Muscle of leg (tissue), 11 donors: ENCODE measurements around the gene TRIM14. TPM values are rescaled to one million over a fixed set of nuclear protein-coding genes. Genes with fewer than 3 reads are reported as not detected.

Experiments used
- DNase-seq: peaks from one replicate; pipeline ENCODE4 v3.0.0; 2013
- H3K27ac ChIP-seq: one replicate; pipeline ENCODE4 v1.5.1; 2013; ENCODE audit warnings: mild to moderate bottlenecking, low read length, control low read depth
- H3K27me3 ChIP-seq: one replicate; pipeline ENCODE4 v1.6.1; 2013; ENCODE audit warnings: low read length; ENCODE audit not compliant: control insufficient read depth, insufficient read depth
- H3K36me3 ChIP-seq: one replicate; pipeline ENCODE4 v1.6.1; 2013; ENCODE audit warnings: low read length; ENCODE audit not compliant: control insufficient read depth, insufficient read depth
- H3K4me1 ChIP-seq: one replicate; pipeline ENCODE4 v1.6.1; 2013; ENCODE audit warnings: low read length; ENCODE audit not compliant: control insufficient read depth, insufficient read depth
- H3K4me3 ChIP-seq: one replicate; pipeline ENCODE4 v1.5.1; 2013; ENCODE audit warnings: low read length, control low read depth
- H3K9me3 ChIP-seq: replicated peaks from 2 replicates; pipeline ENCODE4 v1.6.1; 2013; ENCODE audit warnings: low read depth, low read length; ENCODE audit not compliant: control insufficient read depth
- WGBS: methylation state at CpG from one replicate; pipeline ENCODE4 v1.1.5; 2013; ENCODE audit warnings: missing lambda C conversion rate; ENCODE audit not compliant: insufficient coverage; 5-methylcytosine and 5-hydroxymethylcytosine counted together
- polyA plus RNA-seq, 8 donors: library from polyadenylated mRNA; unstranded; fragments of 120-200 nt; gene quantifications; one replicate each; pipeline versions ENCODE4 v1.2.1 to v1.2.3, GENCODE V29; 2013; ENCODE audit warnings: inconsistent platforms in 1 of 8, low replicate concordance in 1 of 8; ENCODE audit not compliant: insufficient read length in 8 of 8, insufficient read depth in 1 of 8
- total RNA-seq: library from RNA; stranded (reverse); fragments of 120-200 nt; gene quantifications from one replicate; pipeline ENCODE4 v1.2.4, GENCODE V29; 2013

The TRIM14 gene
- total and polyA plus RNA-seq, 9 donors: 0.40 to 3.4 (median 1.1) TPM

DNA sequence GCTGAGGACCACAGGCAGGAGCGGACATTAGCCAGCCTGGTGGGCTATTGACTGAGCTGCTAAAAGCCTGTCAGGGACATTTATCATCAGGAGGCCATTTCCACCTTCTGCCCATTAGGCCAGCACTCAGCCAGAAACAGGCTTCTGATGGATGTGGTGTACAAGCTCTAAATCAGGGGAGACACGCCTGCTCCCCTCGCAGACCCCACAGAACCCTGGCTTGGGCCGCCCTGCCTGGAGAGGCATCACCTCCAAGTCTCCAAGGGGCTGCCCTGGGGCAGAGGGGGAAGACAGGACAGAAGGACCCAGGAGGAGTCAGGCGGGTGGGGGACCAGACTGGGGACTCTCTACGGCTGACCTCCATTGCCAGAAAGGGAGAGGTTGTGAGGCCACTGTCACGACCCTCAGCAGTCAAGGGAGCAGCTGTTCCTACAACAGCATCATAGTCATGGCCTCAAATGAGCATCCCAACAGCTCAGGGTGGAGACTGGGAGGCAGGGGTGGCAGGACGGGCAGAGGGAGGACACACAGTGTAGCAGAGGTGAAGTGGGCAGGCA lies 24.0 kb upstream of the TRIM14 start:
- DNase-seq: no peak
- H3K4me3 ChIP-seq: no peak overlapping the region
- H3K36me3 ChIP-seq: no peaks in the 10 kb centered on the region
- no peaks in the 10 kb centered on the region for H3K27me3 ChIP-seq
- no peak overlapping the region for H3K27ac ChIP-seq
- 64% methylated on average over 7 of the region's 8 CpGs for WGBS
- no peaks in the 10 kb centered on the region for H3K9me3 ChIP-seq
- no peaks in the 10 kb centered on the region for H3K4me1 ChIP-seq

DNA sequence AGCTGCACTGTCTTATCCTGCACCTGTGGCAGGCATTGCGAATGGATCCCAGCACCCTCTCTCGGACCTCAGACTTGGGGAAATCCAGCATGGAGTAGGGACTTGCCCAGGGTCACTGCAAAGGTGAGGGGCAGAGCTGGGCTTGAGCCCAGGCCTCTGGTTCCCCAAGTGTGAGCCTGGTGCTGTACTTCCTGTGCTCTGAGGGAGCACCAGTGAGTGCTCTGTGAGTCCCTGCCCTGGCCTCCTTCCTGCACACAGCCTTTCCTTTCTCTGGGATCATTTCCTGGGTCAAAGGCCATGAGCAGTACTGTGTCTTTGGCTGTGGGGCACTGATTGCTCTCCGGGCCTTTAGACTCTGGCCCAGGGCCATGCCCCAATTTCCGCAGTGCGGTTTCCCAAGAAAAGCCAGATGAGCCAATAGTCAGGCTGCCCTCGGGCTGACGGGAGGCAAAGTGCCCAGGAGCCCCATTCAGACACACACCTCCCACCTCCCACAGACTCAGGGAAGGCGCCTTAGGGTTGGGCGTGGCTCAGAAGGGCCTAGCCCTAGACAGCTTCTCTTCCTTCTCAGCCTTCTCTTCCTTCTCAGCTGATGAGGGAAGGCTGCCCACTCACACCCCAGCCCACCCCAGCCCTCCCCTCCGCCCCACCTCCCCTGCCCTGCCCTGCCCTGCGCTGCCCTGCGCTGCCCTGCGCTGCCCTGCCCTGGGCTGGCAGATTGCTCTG lies 23.3 kb upstream of the TRIM14 start:
- Histone ChIP-seq H3K9me3 (no peaks in the 10 kb centered on the region), H3K27ac (no peak overlapping the region), H3K4me1 (no peaks in the 10 kb centered on the region), H3K4me3 (no peak overlapping the region), H3K36me3 (no peaks in the 10 kb centered on the region), H3K27me3 (no peaks in the 10 kb centered on the region)
- DNase-seq: no peak
- WGBS: 77% methylated on average over 8 of the region's 13 CpGs

DNA sequence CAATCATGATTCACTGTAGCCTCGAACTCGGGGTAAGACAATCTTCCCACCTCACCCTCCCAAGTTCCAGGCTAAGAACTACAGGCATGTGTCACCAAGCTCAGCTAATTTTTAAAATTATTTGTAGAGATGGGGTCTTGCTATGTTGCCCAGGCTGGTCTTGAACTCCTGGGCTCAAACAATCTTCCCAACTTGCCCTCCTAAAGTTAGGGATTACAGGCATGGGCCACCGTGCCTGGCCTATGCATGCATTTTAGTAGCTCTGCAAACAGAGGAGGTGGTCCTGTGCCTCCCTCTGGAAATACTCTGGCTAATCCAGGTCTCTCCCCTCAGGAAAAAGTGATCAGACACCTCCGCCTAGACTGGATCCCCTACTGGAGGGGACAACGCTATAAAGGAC lies 21.5 kb upstream of the TRIM14 start:
- WGBS: no CpG with 5 or more reads among the region's 5 CpGs
- Histone ChIP-seq H3K27me3 (no peaks in the 10 kb centered on the region), H3K36me3 (no peaks in the 10 kb centered on the region), H3K9me3 (no peaks in the 10 kb centered on the region), H3K4me1 (no peaks in the 10 kb centered on the region), H3K27ac (no peak overlapping the region), H3K4me3 (no peak overlapping the region)
- DNase-seq: no peak

DNA sequence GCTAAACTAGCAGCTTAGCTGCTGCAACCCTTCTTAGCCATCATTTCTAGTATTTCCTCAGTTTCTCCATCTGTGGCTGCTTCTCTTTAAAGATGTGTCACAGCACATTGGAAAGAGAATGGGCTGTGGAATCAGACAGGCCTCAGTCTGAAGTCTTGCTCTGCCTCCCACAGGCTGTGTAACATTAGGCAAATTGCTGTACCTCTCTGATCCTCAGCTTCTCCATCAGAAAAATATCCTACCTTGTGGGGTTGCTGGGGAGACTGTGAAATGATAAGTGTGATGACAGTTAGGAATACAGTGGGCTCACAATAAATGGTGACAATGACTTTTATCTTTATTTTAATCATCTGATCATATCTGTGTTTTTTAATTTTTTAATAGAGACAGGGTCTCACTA lies 17.5 kb upstream of the TRIM14 start:
- Histone ChIP-seq H3K36me3 (no peaks in the 10 kb centered on the region), H3K27me3 (peaks cover 5% of the 10 kb centered on the region), H3K27ac (no peak overlapping the region), H3K4me3 (no peak overlapping the region), H3K9me3 (no peaks in the 10 kb centered on the region), H3K4me1 (no peaks in the 10 kb centered on the region)
- no peak for DNase-seq

DNA sequence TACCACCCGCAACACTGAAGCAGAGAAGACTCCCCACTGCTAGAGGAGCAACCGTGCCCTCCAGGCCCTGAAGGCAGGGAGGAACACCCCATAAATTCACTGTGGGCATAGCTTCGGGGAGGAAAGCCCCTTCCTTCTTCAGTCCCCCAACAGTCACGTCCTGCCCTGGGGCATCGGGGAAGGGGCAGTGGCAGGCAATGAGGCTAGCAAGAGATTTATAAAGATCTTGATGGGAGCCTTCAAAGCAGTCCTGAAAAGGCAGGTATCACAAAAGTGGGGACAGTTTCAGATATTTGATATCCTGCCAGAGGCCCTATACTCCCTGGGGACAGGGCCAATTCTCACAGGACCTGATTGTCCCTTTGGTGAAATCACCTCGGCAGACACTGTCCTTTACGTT lies 16.9 kb upstream of the TRIM14 start:
- Histone ChIP-seq H3K9me3 (no peaks in the 10 kb centered on the region), H3K4me1 (no peaks in the 10 kb centered on the region), H3K36me3 (no peaks in the 10 kb centered on the region), H3K27ac (no peak overlapping the region), H3K27me3 (peaks cover 5% of the 10 kb centered on the region), H3K4me3 (no peak overlapping the region)
- DNase-seq: no peak
- 89% methylated on average over 4 of the region's 7 CpGs for WGBS

DNA sequence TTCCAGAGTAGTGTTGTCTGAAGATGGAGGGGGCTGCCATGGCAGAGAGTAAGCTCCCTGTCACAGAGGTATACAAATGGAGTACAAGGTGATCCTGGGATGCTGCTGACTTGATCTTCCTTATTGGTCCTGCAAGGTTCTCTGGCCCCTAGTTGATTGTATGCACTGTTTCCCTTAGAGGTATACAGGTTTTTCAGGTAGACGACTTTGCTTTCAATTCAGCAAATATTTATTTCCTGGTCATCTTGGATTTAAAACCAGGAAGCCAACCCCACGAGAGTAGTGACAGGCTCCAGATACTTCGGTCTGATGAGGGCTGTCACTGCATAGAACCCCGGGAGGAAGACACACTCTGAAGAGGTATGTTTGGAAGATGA lies 16.5 kb upstream of the TRIM14 start:
- H3K27me3 ChIP-seq: peaks cover 5% of the 10 kb centered on the region
- no peak for DNase-seq
- no peaks in the 10 kb centered on the region for H3K9me3 ChIP-seq
- no peak overlapping the region for H3K27ac ChIP-seq
- no peaks in the 10 kb centered on the region for H3K4me1 ChIP-seq
- H3K4me3 ChIP-seq: no peak overlapping the region
- no CpG with 5 or more reads among the region's 4 CpGs for WGBS
- H3K36me3 ChIP-seq: no peaks in the 10 kb centered on the region

DNA sequence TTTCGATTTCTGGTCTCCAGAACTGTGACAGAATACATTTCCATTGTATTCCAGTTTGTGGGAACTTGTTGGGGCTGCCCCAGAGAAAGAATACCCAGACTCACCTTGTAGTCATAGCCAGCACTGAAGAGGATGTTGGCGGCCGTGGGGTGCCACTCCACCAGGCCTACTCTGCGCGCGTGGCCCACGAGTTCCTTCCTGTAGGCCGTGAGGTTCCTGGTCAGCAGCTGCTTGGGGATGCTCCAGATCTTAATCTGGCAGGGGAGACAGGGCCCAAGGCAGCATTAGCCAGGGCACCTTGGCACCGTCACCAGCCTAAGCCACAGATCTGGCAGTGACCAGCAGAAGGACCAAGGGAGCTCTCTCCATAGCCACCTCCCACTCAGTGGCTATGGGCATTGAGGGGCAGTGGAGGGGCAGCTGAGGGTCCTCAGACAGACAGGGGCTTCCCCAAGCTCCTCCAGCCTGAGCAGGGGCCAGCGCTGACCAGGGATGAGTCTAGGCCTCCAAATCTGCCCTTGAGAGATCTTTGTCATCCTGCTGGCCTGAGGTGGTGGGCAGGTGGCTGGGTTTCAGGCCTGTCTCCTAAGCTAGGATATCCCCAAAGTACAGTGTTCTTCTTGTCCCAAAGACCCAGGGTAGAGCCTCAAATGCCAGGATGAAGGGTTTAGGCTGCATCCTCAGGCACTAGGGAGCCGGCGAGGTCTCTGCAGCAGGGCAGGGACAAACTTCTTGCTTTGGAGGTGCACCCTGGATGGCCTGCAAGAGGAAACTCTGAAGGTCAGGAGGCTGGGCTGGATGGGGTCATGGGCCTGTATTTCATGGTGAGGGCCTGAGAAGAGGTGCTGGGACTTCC lies 15.9 kb upstream of the TRIM14 start:
- Histone ChIP-seq H3K4me3 (no peak overlapping the region), H3K27me3 (peaks cover 5% of the 10 kb centered on the region), H3K4me1 (no peaks in the 10 kb centered on the region), H3K9me3 (no peaks in the 10 kb centered on the region), H3K36me3 (no peaks in the 10 kb centered on the region), H3K27ac (no peak overlapping the region)
- 96% methylated on average over 10 of the region's 12 CpGs for WGBS
- DNase-seq: no peak

DNA sequence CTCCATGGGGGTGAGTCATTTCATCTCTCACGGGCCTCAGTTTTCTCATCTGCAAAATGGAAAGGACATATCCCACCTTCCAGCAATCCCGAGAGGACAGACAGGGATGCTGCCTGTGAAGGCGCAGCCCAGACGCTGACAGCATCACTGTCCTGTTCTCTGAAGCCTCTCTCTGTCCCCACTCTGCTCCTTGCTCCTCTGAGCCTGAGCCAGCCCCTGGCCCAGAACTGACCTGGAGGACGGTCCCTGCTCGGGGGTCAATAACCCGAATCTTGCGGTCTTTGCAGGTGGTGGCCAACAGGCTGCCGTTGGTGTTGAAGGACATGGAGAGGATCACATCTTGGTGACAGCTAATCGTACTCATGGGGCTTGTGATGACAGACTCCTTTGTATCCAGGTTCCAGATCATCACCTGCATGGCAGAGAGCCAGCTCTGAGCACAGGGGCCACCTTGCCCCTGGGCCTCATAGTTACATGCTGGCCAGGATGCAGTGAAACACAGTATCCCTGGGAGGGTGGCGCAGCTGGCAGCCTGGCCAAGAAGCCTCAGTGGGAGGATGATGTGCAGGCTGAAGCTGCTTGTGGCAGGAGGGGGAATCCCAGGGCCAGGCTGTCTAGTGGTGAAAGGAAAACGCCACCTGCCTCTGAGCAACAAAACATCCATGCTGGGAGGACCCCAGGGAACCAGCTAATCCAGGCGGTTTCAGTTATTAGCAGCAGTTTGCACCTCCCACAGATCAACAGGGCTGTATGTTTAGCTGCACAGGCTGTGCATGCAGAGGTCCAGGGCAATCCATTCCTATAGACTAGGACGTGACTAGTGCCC lies 14.0 kb upstream of the TRIM14 start:
- no peak overlapping the region for H3K27ac ChIP-seq
- no peak for DNase-seq
- H3K9me3 ChIP-seq: no peaks in the 10 kb centered on the region
- 68% methylated on average over 10 of the region's 14 CpGs for WGBS
- no peak overlapping the region for H3K4me3 ChIP-seq
- no peaks in the 10 kb centered on the region for H3K4me1 ChIP-seq
- no peaks in the 10 kb centered on the region for H3K36me3 ChIP-seq
- H3K27me3 ChIP-seq: peaks cover 5% of the 10 kb centered on the region

DNA sequence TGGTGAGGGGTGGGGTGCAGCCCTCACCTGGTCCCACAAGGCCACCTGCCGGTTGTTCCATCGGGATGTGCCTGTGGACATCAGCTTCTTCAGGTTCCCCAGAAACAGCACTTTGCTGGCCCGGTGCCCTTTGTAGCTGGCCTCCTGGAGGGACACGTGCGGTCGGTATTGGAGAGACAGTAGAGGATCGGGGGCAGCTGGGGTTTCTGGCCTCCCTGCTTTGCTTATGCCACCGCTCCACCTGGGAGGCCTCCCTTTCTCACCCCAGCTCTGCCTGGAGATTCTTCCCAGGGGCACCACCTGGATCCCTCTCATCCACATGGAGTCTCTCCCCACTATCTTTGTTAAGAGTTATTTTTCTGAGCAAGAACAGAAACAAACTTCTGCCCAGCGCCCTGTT lies 13.1 kb upstream of the TRIM14 start:
- Histone ChIP-seq H3K4me1 (no peaks in the 10 kb centered on the region), H3K27me3 (peaks cover 5% of the 10 kb centered on the region), H3K36me3 (no peaks in the 10 kb centered on the region), H3K4me3 (no peak overlapping the region), H3K9me3 (no peaks in the 10 kb centered on the region), H3K27ac (no peak overlapping the region)
- 87% methylated on average over 6 of the region's 9 CpGs for WGBS
- no peak for DNase-seq
